GM20431 (cell line): Measurements from ENCODE around the gene CARD9.
"Not testable (repeated sequence)": the region's sequence is repeated elsewhere in the genome, so short reads cannot be mapped to it uniquely, and the experiment has no call there.

Experiments
- in situ Hi-C: fragments of 300-500 bp; cut with MseI, MboI; formaldehyde crosslinking; loops from one replicate; pipeline ENCODE4 v1.15.0; 2020; ENCODE audit warnings: low sequenced_read_pairs; ENCODE audit not compliant: unreplicated experiment

Gene CARD9, protein sequence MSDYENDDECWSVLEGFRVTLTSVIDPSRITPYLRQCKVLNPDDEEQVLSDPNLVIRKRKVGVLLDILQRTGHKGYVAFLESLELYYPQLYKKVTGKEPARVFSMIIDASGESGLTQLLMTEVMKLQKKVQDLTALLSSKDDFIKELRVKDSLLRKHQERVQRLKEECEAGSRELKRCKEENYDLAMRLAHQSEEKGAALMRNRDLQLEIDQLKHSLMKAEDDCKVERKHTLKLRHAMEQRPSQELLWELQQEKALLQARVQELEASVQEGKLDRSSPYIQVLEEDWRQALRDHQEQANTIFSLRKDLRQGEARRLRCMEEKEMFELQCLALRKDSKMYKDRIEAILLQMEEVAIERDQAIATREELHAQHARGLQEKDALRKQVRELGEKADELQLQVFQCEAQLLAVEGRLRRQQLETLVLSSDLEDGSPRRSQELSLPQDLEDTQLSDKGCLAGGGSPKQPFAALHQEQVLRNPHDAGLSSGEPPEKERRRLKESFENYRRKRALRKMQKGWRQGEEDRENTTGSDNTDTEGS

GRCh38 chr9:136373300-136374182, at the start of gene CARD9:
Gene CARD9, minus strand, starts transcription at chr9:136373669. Its CDS starts 1,591 bp downstream, at chr9:136372078.
- in situ Hi-C loops = no loop called here

GRCh38 chr9:136422876-136423275, 49.4 kb upstream of the CARD9 start:
- in situ Hi-C loops = no loop called here

GRCh38 chr9:136421791-136422190, 48.3 kb upstream of the CARD9 start:
- in situ Hi-C loops = no loop called here

DNA sequence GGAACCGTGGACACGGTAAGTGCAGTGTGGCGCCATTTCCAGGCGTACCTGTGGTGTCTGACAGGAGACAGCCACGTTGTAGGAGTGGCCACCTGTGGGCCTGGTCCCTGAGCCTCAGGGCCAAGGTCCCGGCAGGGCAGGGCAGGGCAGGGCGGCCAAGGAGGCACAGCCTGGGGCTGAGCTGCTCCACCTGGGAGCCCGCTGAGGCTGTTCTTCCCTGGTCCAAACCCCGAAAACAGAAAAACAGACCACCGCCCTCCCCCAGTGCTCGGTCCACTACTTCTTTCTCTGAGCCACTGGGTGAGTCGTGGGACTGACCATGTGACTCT, 45.6 kb upstream of the CARD9 start:
- in situ Hi-C loops = no loop called here

- in situ Hi-C loops = no loop called here
Measured at GRCh38 chr9:136418182-136419091, 45.0 kb upstream of the CARD9 start.

DNA sequence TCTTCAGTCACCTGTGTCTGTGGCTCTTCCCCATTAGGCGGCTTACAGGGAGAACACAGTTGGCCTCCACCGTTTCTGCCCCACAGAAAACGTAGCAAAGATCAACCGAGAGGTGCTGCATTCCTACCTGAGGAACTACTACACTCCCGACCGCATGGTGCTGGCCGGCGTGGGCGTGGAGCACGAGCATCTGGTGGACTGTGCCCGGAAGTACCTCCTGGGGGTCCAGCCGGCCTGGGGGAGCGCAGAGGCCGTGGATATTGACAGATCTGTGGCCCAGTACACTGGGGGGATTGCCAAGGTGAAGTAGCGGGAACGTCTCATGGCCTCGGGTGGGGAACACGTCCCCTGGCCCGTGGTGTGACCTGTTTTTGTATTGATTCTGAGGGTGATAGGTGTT, 43.4 kb upstream of the CARD9 start:
- in situ Hi-C loops = no loop called here

DNA sequence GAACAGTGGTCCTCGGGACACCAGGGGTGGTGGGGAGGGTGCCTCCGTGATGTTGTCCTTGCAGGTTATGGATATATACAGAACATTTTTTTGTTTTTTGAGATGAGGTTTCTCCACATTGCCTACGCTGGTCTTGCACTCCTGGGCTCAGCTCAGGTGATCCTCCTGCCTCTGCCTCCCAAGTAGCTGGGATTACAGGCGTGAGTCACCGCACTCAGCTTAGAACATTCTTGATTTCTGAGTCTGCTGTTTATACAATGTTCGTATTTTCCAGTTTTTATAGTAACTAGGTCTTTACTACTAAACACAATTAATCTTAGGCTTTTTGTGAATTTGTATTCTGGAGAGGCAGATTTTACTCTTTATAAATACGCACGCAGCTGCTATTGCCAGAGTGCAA, 43.0 kb upstream of the CARD9 start:
- in situ Hi-C loops = no loop called here

- in situ Hi-C loops = no loop called here
Measured at GRCh38 chr9:136412962-136413361, 39.5 kb upstream of the CARD9 start.

DNA sequence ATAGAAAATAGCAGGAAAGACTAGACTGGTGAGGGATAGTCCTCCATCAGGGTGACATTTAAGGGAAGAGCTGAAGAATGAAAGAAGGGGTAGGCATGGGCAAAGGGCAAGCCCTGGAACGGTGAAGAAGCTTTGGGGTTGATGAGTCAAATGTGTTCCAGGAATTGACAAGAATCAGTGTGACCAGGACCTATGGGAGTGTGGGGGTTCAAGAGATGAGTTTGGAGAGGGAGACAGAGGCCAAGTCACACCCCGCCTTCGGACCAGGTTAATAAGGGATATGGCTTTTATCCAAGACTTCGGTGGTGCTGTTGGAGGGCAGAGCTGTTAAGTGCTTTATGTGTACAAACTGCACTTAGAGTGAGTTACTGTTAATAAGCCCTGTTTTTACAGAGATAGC, 37.9 kb upstream of the CARD9 start:
- in situ Hi-C loops = no loop called here

DNA sequence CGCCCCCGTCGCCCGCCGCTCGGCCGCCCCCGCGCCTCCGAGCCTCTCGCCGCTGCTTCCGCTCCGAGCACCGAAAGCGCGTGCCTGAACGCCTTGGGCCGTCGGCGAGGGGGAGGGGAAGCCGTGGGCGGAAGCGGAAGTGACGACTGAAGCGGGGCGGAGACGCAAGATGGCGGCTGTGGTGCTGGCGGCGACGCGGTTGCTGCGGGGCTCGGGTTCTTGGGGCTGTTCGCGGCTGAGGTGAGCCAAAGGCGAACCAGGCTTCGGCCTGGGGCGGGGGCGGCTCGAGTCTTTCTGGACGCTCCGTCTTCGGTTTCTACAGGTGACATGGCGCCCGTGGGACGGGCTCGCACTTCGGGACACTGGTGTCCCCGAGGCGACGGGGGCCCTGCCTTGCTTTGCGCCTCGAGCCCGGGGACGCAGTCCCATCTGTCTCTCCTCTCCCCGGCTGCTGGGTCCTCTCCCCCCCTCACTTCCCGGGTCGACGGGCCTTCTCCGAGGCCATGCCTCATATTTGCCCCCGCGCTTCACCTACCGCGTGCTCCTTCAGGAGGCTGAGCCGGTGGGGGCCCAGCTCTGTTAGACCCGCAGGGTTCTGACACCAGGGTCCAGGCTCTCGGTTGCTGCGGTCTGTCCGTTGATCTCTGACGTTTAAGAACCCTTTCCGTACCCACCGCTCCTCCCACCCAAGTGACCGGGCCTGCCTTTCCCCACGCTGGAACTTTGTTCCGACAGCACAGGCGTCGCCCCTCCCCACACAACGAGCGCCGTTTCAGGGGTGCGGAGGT, 37.2 kb upstream of the CARD9 start, which contains the start of the genes ENTR1 and PMPCA:
TSS of gene ENTR1 (minus strand) at position 115 of the 788 bp plus-strand sequence. CDS start 217 bp downstream, outside the sequence.
TSS of gene PMPCA (plus strand) at position 159 of the 788 bp plus-strand sequence. CDS start at position 170, 11 bp downstream.
- in situ Hi-C loops = no loop called here

GRCh38 chr9:136409557-136410455, 36.3 kb upstream of the CARD9 start:
- in situ Hi-C loops = no loop called here

GRCh38 chr9:136407911-136408310, 34.4 kb upstream of the CARD9 start:
- in situ Hi-C loops = no loop called here

DNA sequence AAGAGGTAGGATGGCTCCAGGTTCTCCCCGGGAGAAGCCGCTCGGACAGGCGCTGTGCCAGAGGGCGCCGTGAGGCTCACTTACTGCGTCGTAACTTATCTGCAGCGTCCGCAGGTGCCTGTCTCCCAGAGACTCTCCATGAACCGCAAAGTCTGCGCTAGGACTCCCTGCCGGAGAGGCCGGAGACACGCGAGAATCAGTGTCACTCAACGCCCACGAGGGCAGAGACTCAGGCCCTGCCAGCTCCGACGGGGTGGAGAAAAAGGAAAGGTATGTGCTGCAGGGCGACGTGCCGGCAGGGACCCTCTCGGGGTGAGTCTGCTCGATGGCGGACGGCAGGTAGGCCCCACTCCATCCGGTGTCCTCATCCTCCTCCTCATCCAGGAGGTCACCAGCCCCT, 33.6 kb upstream of the CARD9 start:
- in situ Hi-C loops = not testable (repeated sequence)

DNA sequence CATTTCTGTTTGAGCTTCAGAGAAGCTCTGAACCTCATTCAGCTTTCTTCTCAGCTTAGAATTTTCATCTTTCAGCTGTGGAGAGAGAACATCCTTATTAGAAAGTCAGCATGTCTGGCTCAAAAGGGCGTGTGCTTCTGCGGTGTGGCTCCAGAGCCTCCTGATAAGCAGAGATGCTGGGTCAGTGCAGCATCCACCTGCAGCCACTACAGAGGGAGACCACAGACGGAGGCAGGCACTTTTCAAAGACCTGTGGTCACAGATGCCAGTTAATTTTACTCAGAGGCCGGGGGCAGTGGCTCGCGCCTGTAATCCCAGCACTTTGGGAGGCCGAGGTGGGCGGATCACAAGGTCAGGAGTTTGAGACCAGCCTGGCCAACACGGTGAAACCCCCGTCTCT, 32.4 kb upstream of the CARD9 start:
- in situ Hi-C loops = not testable (repeated sequence)

DNA sequence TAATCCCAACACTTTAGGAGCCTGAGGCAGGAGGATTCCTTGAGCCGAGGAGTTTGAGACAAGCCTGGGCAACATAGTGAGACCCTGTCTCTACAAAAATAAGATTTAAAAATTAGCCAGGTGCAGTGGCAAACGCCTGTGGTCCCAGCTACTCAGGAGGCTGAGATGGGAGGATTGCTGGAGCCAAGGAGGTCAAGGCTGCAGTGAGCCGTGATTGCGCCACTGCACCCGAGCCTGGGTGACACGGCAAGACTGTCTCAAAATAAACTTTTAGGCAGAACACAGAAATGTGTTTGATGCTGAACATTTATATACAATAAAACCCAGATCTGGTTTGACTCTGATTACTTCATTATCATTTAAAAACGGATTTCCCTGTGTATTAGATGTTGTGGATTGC, 32.0 kb upstream of the CARD9 start:
- in situ Hi-C loops = no loop called here

DNA sequence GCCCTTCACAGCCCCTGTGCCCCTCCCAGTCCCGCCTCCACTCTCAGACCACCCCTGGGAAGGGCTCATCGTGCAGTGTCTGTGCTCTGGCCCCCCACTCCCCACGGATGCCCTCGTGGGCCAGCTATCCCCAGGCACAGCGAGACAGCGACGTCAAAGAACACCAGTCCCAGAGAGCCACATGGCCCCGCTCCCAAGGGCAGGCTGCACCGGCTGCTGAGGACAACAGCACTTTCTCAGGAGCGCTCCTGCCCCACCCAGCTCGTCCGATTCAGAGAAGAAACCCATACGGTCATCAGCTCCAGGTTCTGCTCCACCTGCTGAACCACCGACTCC, 31.3 kb upstream of the CARD9 start:
- in situ Hi-C loops = no loop called here

DNA sequence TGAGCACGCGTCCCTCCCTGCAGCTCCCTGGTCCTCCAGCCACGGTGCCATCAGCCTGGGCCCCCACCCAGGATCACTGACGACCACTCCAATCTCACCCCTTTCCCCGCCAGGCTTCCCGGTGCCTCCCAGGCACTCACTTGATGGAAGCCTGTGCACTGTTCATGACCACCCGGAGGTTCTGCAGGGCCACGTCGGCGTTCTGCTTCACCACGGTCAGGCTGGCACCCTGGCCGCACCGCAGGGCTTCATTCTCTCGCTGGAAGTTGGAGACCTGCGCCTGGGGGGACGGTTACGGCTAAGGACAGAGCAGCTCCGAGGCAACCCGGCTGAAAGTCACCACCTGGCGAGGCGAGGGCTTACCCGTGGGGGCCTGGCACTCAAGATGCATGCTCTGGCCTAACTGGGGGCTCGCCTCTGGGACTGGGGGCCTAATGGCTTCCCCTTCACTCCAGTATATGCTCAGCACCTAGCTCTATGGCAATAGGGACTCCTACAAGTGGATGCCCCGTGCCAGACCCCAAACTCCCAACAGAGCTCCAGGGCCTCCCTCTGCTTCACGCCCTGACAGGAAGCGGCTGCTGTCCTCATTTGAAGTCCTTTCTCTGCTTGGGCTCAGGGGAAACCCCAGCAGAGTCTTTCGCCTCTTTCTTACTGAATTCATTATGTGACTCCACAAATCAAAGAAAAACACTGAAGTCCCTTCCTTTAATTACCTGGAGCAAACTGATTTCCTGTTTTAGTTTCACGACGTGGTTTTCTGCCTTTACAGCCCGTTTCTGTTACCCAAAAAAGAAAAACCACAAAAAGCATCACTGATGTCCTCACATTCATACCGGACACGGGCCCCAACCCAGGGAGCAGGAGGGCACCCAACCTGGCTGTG, 30.7 kb upstream of the CARD9 start:
- in situ Hi-C loops = no loop called here
